ENCODE results near the gene C2CD3. TPM values are rescaled to one million over a fixed set of nuclear protein-coding genes. Genes with fewer than 3 reads are reported as not detected.
"Not testable (repeated sequence)": the region's sequence is repeated elsewhere in the genome, so short reads cannot be mapped to it uniquely, and the experiment has no call there.

C2CD3 gene
- total RNA-seq, 2 experiments from 2014 or later, result 30.8 to 32.2 TPM

DNA sequence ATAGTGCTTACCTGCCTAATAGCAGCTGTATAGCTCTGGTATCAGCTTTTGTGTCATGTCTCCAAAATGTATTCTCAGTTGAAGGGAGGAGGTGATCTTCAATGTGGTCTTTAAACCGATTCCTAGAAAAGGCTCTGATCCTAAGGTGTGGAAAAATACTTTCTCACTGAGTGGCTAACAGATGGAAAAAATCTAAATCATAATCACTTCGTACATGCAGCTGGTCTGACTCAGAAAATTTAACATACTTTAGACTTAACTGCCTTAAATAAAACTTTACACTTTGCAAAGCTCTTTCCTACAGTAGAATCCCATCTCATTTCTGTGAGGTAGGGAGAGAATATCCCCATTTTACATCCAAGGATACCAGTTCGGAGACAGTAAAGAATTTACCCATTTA lies 38.0 kb downstream of the C2CD3 start:
- Mint-ChIP-seq H3K27ac (no peak overlapping the region), H3K4me1 (no peaks in the 10 kb centered on the region), H3K9me3 (no peaks in the 10 kb centered on the region), H3K36me3 (ENCODE audit: low read depth) (peaks cover 43% of the 10 kb centered on the region), H3K4me3 (no peak overlapping the region), H3K27me3 (no peaks in the 10 kb centered on the region)
- no peak for DNase-seq
- POLR2A ChIA-PET, result no interaction called here
- CTCF ChIA-PET, result interaction anchor here (0.6 kb wide), 1 partner anchor 1687 kb away, joined by 4 read pairs; no protein-coding TSS in a partner anchor

GRCh38 chr11:74129121-74129520 lies 41.7 kb downstream of the C2CD3 start:
- H3K27me3 Mint-ChIP-seq, H3K27ac Mint-ChIP-seq, CTCF ChIA-PET, H3K4me1 Mint-ChIP-seq, DNase-seq, POLR2A ChIA-PET, H3K4me3 Mint-ChIP-seq, H3K9me3 Mint-ChIP-seq: not testable (repeated sequence)
- H3K36me3 Mint-ChIP-seq (ENCODE audit: low read depth), result peaks cover 27% of the 10 kb centered on the region

DNA sequence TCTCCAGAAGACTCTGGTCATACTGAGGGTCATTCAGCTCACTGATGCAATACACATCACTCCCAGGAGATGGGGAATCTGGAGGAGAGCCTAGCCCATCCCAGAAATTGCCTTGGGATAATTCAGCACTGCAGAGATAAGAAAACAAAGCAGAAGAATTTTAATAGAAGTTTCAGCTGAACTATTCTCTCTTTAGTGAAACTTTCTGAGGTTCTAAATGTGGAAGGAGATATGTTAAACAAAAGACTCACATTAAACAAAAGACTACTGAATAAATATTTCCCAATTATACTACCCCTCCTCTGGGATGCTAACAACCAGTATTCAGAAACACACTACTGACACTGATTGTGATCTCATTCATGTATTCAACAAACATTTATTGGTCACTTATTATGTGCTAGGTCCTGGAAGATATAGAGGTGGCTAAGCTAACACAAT lies 47.8 kb downstream of the C2CD3 start:
- no peaks in the 10 kb centered on the region for H3K27me3 Mint-ChIP-seq
- ChIA-PET CTCF (no interaction called here), POLR2A (no interaction called here)
- no peaks in the 10 kb centered on the region for H3K9me3 Mint-ChIP-seq
- H3K27ac Mint-ChIP-seq, result no peak overlapping the region
- H3K4me3 Mint-ChIP-seq, result no peak overlapping the region
- no peaks in the 10 kb centered on the region for H3K4me1 Mint-ChIP-seq
- no peak for DNase-seq
- H3K36me3 Mint-ChIP-seq (ENCODE audit: low read depth), result peaks cover 19% of the 10 kb centered on the region

- Mint-ChIP-seq H3K9me3 (no peaks in the 10 kb centered on the region), H3K27me3 (no peaks in the 10 kb centered on the region), H3K4me3 (no peak overlapping the region), H3K4me1 (no peaks in the 10 kb centered on the region), H3K27ac (no peak overlapping the region), H3K36me3 (ENCODE audit: low read depth) (peaks cover 25% of the 10 kb centered on the region)
- no peak for DNase-seq
- CTCF ChIA-PET, result no interaction called here
- POLR2A ChIA-PET, result no interaction called here
Observed at GRCh38 chr11:74121804-74122203, 49.0 kb downstream of the C2CD3 start.

- CTCF ChIA-PET, DNase-seq, H3K27me3 Mint-ChIP-seq, H3K9me3 Mint-ChIP-seq, POLR2A ChIA-PET, H3K4me3 Mint-ChIP-seq, H3K4me1 Mint-ChIP-seq, H3K27ac Mint-ChIP-seq: not testable (repeated sequence)
- H3K36me3 Mint-ChIP-seq (ENCODE audit: low read depth), result peaks cover 37% of the 10 kb centered on the region
Observed at GRCh38 chr11:74120260-74121035, 50.4 kb downstream of the C2CD3 start.

DNA sequence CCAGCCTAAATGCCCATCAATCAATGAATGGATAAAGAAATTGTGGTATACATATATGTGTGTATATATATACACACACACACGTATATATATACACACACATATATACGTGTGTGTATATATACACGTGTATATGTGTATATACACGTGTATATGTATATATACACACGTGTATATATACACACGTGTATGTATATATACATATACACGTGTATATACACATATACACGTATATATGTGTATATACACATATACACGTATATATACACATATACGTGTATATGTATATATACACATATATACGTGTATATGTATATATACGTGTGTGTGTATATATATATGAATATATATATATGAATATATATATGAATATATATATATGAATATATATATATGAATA lies 54.1 kb downstream of the C2CD3 start:
- ChIA-PET CTCF (no interaction called here), POLR2A (no interaction called here)
- peaks cover 58% of the 10 kb centered on the region for H3K36me3 Mint-ChIP-seq (ENCODE audit: low read depth)
- H3K27me3 Mint-ChIP-seq, result no peaks in the 10 kb centered on the region
- DNase-seq, result no peak
- H3K9me3 Mint-ChIP-seq, result no peaks in the 10 kb centered on the region
- no peak overlapping the region for H3K4me3 Mint-ChIP-seq
- no peak overlapping the region for H3K27ac Mint-ChIP-seq
- H3K4me1 Mint-ChIP-seq, result no peaks in the 10 kb centered on the region

GRCh38 chr11:74112877-74113276 lies 57.9 kb downstream of the C2CD3 start:
- H3K36me3 Mint-ChIP-seq (ENCODE audit: low read depth), result peaks cover 49% of the 10 kb centered on the region
- DNase-seq, result no peak
- no peaks in the 10 kb centered on the region for H3K4me1 Mint-ChIP-seq
- H3K27ac Mint-ChIP-seq, result no peak overlapping the region
- H3K4me3 Mint-ChIP-seq, result no peak overlapping the region
- H3K9me3 Mint-ChIP-seq, result no peaks in the 10 kb centered on the region
- ChIA-PET CTCF (no interaction called here), POLR2A (no interaction called here)
- no peaks in the 10 kb centered on the region for H3K27me3 Mint-ChIP-seq

- POLR2A ChIA-PET, result no interaction called here
- H3K9me3 Mint-ChIP-seq, result no peaks in the 10 kb centered on the region
- CTCF ChIA-PET, result no interaction called here
Observed at GRCh38 chr11:74106124-74106523, 64.7 kb downstream of the C2CD3 start.

DNA sequence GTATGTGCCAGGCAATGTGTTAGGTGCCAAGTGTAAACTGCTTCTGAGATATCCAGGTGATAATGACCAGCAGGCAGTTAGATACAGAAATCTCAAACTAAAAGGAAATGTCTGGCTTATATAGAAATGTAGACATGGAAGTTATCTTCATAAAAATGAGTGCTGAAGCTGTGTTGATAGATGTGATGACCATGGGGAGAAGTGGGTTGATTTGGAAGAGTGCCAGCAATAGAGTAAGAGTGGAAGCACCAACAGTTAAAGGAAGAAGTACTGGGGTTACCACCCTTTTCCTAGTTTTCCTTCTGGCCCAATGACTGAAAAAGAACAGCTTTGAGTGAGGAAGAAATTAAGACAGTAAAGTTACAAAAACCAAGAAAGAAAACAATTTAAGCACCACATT lies 68.5 kb downstream of the C2CD3 start:
- POLR2A ChIA-PET, result interaction anchor here (1.0 kb wide), 1 partner anchor 132 kb away, joined by 3 read pairs; no protein-coding TSS in a partner anchor
- Mint-ChIP-seq H3K27me3 (no peaks in the 10 kb centered on the region), H3K9me3 (no peaks in the 10 kb centered on the region), H3K4me3 (no peak overlapping the region), H3K4me1 (no peaks in the 10 kb centered on the region), H3K27ac (no peak overlapping the region), H3K36me3 (ENCODE audit: low read depth) (peaks cover 61% of the 10 kb centered on the region)
- CTCF ChIA-PET, result no interaction called here
- DNase-seq, result no peak

More at GRCh38 chr11:74106124-74106523, 64.7 kb downstream of the C2CD3 start:
- no peaks in the 10 kb centered on the region for H3K4me1 Mint-ChIP-seq
- no peak overlapping the region for H3K27ac Mint-ChIP-seq
- DNase-seq, result no peak
- H3K4me3 Mint-ChIP-seq, result no peak overlapping the region
- no peaks in the 10 kb centered on the region for H3K27me3 Mint-ChIP-seq
- peaks cover 43% of the 10 kb centered on the region for H3K36me3 Mint-ChIP-seq (ENCODE audit: low read depth)

DNA sequence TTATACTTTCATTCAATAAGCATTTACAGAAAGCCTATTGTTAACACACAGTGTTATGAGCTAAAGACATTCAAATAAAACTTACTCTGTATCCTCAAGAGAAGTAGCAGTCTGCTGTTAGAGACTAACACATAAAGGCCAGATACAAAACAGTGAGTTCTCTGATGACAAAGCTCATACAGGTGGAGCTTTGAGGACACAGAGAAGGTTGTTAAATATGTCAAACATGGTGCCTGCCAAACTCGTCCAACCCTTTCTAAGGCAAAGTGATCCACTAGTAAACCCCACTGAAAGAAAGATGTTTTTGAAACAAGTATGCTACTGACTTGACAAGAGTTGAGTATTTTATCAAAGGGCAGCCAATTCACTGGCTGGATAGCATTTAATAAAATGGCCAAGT lies 70.1 kb downstream of the C2CD3 start:
- Mint-ChIP-seq H3K4me1 (no peaks in the 10 kb centered on the region), H3K36me3 (ENCODE audit: low read depth) (peaks cover 67% of the 10 kb centered on the region), H3K9me3 (no peaks in the 10 kb centered on the region), H3K27ac (no peak overlapping the region), H3K4me3 (no peak overlapping the region), H3K27me3 (no peaks in the 10 kb centered on the region)
- ChIA-PET POLR2A (no interaction called here), CTCF (no interaction called here)
- no peak for DNase-seq

- peaks cover 63% of the 10 kb centered on the region for H3K36me3 Mint-ChIP-seq (ENCODE audit: low read depth)
- DNase-seq, result no peak
- no peaks in the 10 kb centered on the region for H3K4me1 Mint-ChIP-seq
- no peaks in the 10 kb centered on the region for H3K27me3 Mint-ChIP-seq
- no peak overlapping the region for H3K27ac Mint-ChIP-seq
- ChIA-PET CTCF (no interaction called here), POLR2A (no interaction called here)
- H3K9me3 Mint-ChIP-seq, result no peaks in the 10 kb centered on the region
- no peak overlapping the region for H3K4me3 Mint-ChIP-seq
Observed at GRCh38 chr11:74100231-74100630, 70.6 kb downstream of the C2CD3 start.

- no peak overlapping the region for H3K4me3 Mint-ChIP-seq
- no peak for DNase-seq
- H3K4me1 Mint-ChIP-seq, result no peaks in the 10 kb centered on the region
- no peaks in the 10 kb centered on the region for H3K27me3 Mint-ChIP-seq
- ChIA-PET POLR2A (no interaction called here), CTCF (no interaction called here)
- H3K27ac Mint-ChIP-seq, result no peak overlapping the region
- peaks cover 62% of the 10 kb centered on the region for H3K36me3 Mint-ChIP-seq (ENCODE audit: low read depth)
- no peaks in the 10 kb centered on the region for H3K9me3 Mint-ChIP-seq
Observed at GRCh38 chr11:74097686-74098237, 73.0 kb downstream of the C2CD3 start.

GRCh38 chr11:74094393-74094792 lies 76.4 kb downstream of the C2CD3 start:
- Mint-ChIP-seq H3K9me3 (no peaks in the 10 kb centered on the region), H3K4me1 (peaks cover 2% of the 10 kb centered on the region), H3K36me3 (ENCODE audit: low read depth) (peaks cover 44% of the 10 kb centered on the region), H3K4me3 (no peak overlapping the region), H3K27me3 (no peaks in the 10 kb centered on the region), H3K27ac (no peak overlapping the region)
- CTCF ChIA-PET, result no interaction called here
- no peak for DNase-seq
- POLR2A ChIA-PET, result no interaction called here

- Mint-ChIP-seq H3K27ac (no peak overlapping the region), H3K9me3 (no peaks in the 10 kb centered on the region), H3K4me3 (no peak overlapping the region), H3K4me1 (peaks cover 2% of the 10 kb centered on the region), H3K27me3 (no peaks in the 10 kb centered on the region), H3K36me3 (ENCODE audit: low read depth) (peaks cover 38% of the 10 kb centered on the region)
- ChIA-PET CTCF (no interaction called here), POLR2A (no interaction called here)
- no peak for DNase-seq
Observed at GRCh38 chr11:74092425-74092824, 78.4 kb downstream of the C2CD3 start.
